KOPT-K1 (cell line): ENCODE results near the gene ARHGAP30.

Experiments
- H3K27ac ChIP-seq: fragments of 200-600 bp; sonication (generic); 2 replicates; pipeline ENCODE4 v1.5.1; 2016; ENCODE audit warnings: antibody characterized with exemption, mild to moderate bottlenecking, low read depth, low read length; ENCODE audit not compliant: poor library complexity, severe bottlenecking
- H3K36me3 ChIP-seq: fragments of 200-600 bp; sonication (generic); 2 replicates; pipeline ENCODE4 v1.5.1; 2017; ENCODE audit warnings: antibody characterized with exemption, mild to moderate bottlenecking, low read length, moderate library complexity; ENCODE audit not compliant: insufficient read depth
- H3K9me3 ChIP-seq: fragments of 200-600 bp; sonication (generic); 2 replicates; pipeline ENCODE4 v1.5.1; 2017; ENCODE audit warnings: antibody characterized with exemption, low read length, mild to moderate bottlenecking; ENCODE audit not compliant: insufficient read depth, poor library complexity, severe bottlenecking

Gene ARHGAP30

GRCh38 chr1:161001525-161001924, 68.2 kb downstream of the ARHGAP30 start:
- H3K27ac ChIP-seq, result no peak overlapping the region
- H3K9me3 ChIP-seq, result no peaks in the 10 kb centered on the region
- H3K36me3 ChIP-seq, result no peaks in the 10 kb centered on the region

GRCh38 chr1:161000736-161001480, 68.8 kb downstream of the ARHGAP30 start:
- Histone ChIP-seq H3K9me3 (no peaks in the 10 kb centered on the region), H3K36me3 (no peaks in the 10 kb centered on the region), H3K27ac (no peak overlapping the region)

GRCh38 chr1:160999376-160999775, 70.3 kb downstream of the ARHGAP30 start:
- Histone ChIP-seq H3K9me3 (no peaks in the 10 kb centered on the region), H3K27ac (no peak overlapping the region), H3K36me3 (no peaks in the 10 kb centered on the region)

GRCh38 chr1:160997323-160998038, 72.2 kb downstream of the ARHGAP30 start:
- Histone ChIP-seq H3K36me3 (no peaks in the 10 kb centered on the region), H3K27ac (no peak overlapping the region), H3K9me3 (no peaks in the 10 kb centered on the region)
